IPS-15b (cell line): ENCODE data around the gene RNF182.

Experiments
- H3K27me3 ChIP-seq: one replicate; pipeline ENCODE4 v1.6.1; 2013; ENCODE audit warnings: low read length; ENCODE audit not compliant: control insufficient read depth, insufficient read depth
- H3K36me3 ChIP-seq: one replicate; pipeline ENCODE4 v1.6.1; 2013; ENCODE audit warnings: low read length; ENCODE audit not compliant: control insufficient read depth, insufficient read depth
- H3K4me1 ChIP-seq: one replicate; pipeline ENCODE4 v1.6.1; 2013; ENCODE audit warnings: mild to moderate bottlenecking, low read length; ENCODE audit not compliant: control insufficient read depth, insufficient read depth
- H3K4me3 ChIP-seq: one replicate; pipeline ENCODE4 v1.5.1; 2013; ENCODE audit warnings: low read depth, low read length
- H3K9ac ChIP-seq: one replicate; pipeline ENCODE4 v1.6.1; 2013; ENCODE audit warnings: low read depth, mild to moderate bottlenecking, low read length
- H3K9me3 ChIP-seq: one replicate; pipeline ENCODE4 v1.6.1; 2013; ENCODE audit warnings: mild to moderate bottlenecking, low read length; ENCODE audit not compliant: control insufficient read depth, insufficient read depth

RNF182 gene

GRCh38 chr6:13991393-13991792, 66.6 kb downstream of the RNF182 start:
- Histone ChIP-seq H3K4me3 (no peak overlapping the region), H3K9ac (no peak overlapping the region), H3K27me3 (no peaks in the 10 kb centered on the region), H3K4me1 (no peaks in the 10 kb centered on the region), H3K9me3 (no peaks in the 10 kb centered on the region), H3K36me3 (no peaks in the 10 kb centered on the region)

- Histone ChIP-seq H3K9me3 (no peaks in the 10 kb centered on the region), H3K9ac (no peak overlapping the region), H3K36me3 (no peaks in the 10 kb centered on the region), H3K4me3 (no peak overlapping the region), H3K27me3 (no peaks in the 10 kb centered on the region), H3K4me1 (no peaks in the 10 kb centered on the region)
Observed at GRCh38 chr6:13992417-13993055, 67.8 kb downstream of the RNF182 start.

- H3K4me3 ChIP-seq = no peak overlapping the region
- H3K9me3 ChIP-seq = no peaks in the 10 kb centered on the region
- H3K27me3 ChIP-seq = no peaks in the 10 kb centered on the region
- no peaks in the 10 kb centered on the region for H3K36me3 ChIP-seq
- no peaks in the 10 kb centered on the region for H3K4me1 ChIP-seq
- H3K9ac ChIP-seq = no peak overlapping the region
Observed at GRCh38 chr6:13993416-13993815, 68.7 kb downstream of the RNF182 start.

GRCh38 chr6:13998356-13998755, 73.6 kb downstream of the RNF182 start:
- H3K9me3 ChIP-seq = no peaks in the 10 kb centered on the region

GRCh38 chr6:14000901-14001300, 76.1 kb downstream of the RNF182 start:
- H3K9me3 ChIP-seq = no peaks in the 10 kb centered on the region
- no peak overlapping the region for H3K4me3 ChIP-seq
- H3K4me1 ChIP-seq = peaks cover 5% of the 10 kb centered on the region
- H3K9ac ChIP-seq = no peak overlapping the region
- H3K27me3 ChIP-seq = no peaks in the 10 kb centered on the region
- H3K36me3 ChIP-seq = no peaks in the 10 kb centered on the region

More at GRCh38 chr6:13998356-13998755, 73.6 kb downstream of the RNF182 start:
- H3K27me3 ChIP-seq = no peaks in the 10 kb centered on the region
- H3K4me1 ChIP-seq = no peaks in the 10 kb centered on the region
- H3K9ac ChIP-seq = no peak overlapping the region
- H3K4me3 ChIP-seq = no peak overlapping the region
- no peaks in the 10 kb centered on the region for H3K36me3 ChIP-seq

- Histone ChIP-seq H3K36me3 (no peaks in the 10 kb centered on the region), H3K27me3 (no peaks in the 10 kb centered on the region), H3K9me3 (no peaks in the 10 kb centered on the region), H3K9ac (no peak overlapping the region), H3K4me3 (no peak overlapping the region), H3K4me1 (peaks cover 5% of the 10 kb centered on the region)
Observed at GRCh38 chr6:14001329-14002012, 76.7 kb downstream of the RNF182 start.

GRCh38 chr6:14002176-14002947, 77.6 kb downstream of the RNF182 start:
- Histone ChIP-seq H3K9ac (no peak overlapping the region), H3K36me3 (no peaks in the 10 kb centered on the region), H3K27me3 (no peaks in the 10 kb centered on the region), H3K9me3 (no peaks in the 10 kb centered on the region), H3K4me3 (no peak overlapping the region), H3K4me1 (peaks cover 5% of the 10 kb centered on the region)

- no peak overlapping the region for H3K4me3 ChIP-seq
- H3K27me3 ChIP-seq = no peaks in the 10 kb centered on the region
- H3K9me3 ChIP-seq = no peaks in the 10 kb centered on the region
- H3K9ac ChIP-seq = no peak overlapping the region
- peaks cover 5% of the 10 kb centered on the region for H3K4me1 ChIP-seq
- no peaks in the 10 kb centered on the region for H3K36me3 ChIP-seq
Observed at GRCh38 chr6:14004258-14004657, 79.5 kb downstream of the RNF182 start.

GRCh38 chr6:14008809-14009208, 84.1 kb downstream of the RNF182 start:
- Histone ChIP-seq H3K4me3 (no peak overlapping the region), H3K36me3 (no peaks in the 10 kb centered on the region), H3K4me1 (peaks cover 10% of the 10 kb centered on the region), H3K27me3 (no peaks in the 10 kb centered on the region), H3K9ac (no peak overlapping the region), H3K9me3 (no peaks in the 10 kb centered on the region)

GRCh38 chr6:14009431-14009830, 84.7 kb downstream of the RNF182 start:
- Histone ChIP-seq H3K9ac (no peak overlapping the region), H3K4me3 (no peak overlapping the region), H3K9me3 (no peaks in the 10 kb centered on the region), H3K4me1 (peaks cover 10% of the 10 kb centered on the region), H3K27me3 (no peaks in the 10 kb centered on the region), H3K36me3 (no peaks in the 10 kb centered on the region)

GRCh38 chr6:14010275-14010674, 85.5 kb downstream of the RNF182 start:
- Histone ChIP-seq H3K27me3 (no peaks in the 10 kb centered on the region), H3K4me1 (peaks cover 5% of the 10 kb centered on the region), H3K9me3 (no peaks in the 10 kb centered on the region), H3K36me3 (no peaks in the 10 kb centered on the region), H3K4me3 (no peak overlapping the region), H3K9ac (no peak overlapping the region)
